Motor neuron (in vitro differentiated cells): ENCODE data around the gene IFI44. TPM values are rescaled to one million over a fixed set of nuclear protein-coding genes. Genes with fewer than 3 reads are reported as not detected.
A peak's percentile ranks its signal among the peaks of the same experiment; 100 is the strongest.

ENCODE experiments used
- ATAC-seq, 8 experiments: fragments of 200-7000 bp; cut with Tn5 transposase; replicated peaks in 6 of 8; 2 replicates each; pipeline ENCODE4 v1.8.0; 2021; ENCODE audit warnings: mild to moderate bottlenecking in 8 of 8, moderate library complexity in 8 of 8
- H3K27ac ChIP-seq, 2 donors: fragments of 250-450 bp; sonication (Bioruptor Pico); 2 replicates each; pipeline ENCODE4 v1.9.0; 2021; ENCODE audit warnings: antibody characterized with exemption in 2 of 2, mild to moderate bottlenecking in 2 of 2, moderate library complexity in 1 of 2
- H3K4me1 ChIP-seq, 2 donors: fragments of 250-450 bp; sonication (Bioruptor Pico); replicated peaks in 1 of 2; 2 replicates each; pipeline ENCODE4 v1.6.1; 2021; ENCODE audit warnings: antibody characterized with exemption in 2 of 2, mild to moderate bottlenecking in 2 of 2, moderate library complexity in 1 of 2
- H3K4me3 ChIP-seq, 5 donors: fragments of 250-450 bp; sonication (Bioruptor Pico); 2 replicates each; pipeline ENCODE4 v1.9.0; 2021; ENCODE audit warnings: antibody characterized with exemption in 5 of 5, mild to moderate bottlenecking in 5 of 5, moderate library complexity in 4 of 5
- WGBS, 10 experiments: fragments of 450-650 bp; shearing (Covaris generic); methylation state at CpG; one replicate each; pipeline ENCODE4 v1.0.0; 2022; 5-methylcytosine and 5-hydroxymethylcytosine counted together
- in situ Hi-C, 9 experiments: fragments of 400-800 bp; cut with MboI; loops; one replicate each; pipeline ENCODE4 v1.15.0; 2021; ENCODE audit warnings: low sequenced_read_pairs in 9 of 9, low pct_unique_long_range_greater_than_20kb in 2 of 9; ENCODE audit not compliant: unreplicated experiment in 9 of 9
- total RNA-seq, 8 experiments: library from RNA; unstranded; fragments of 300-600 nt; gene quantifications; 2 replicates each; pipeline versions ENCODE4 v1.2.3 to v1.2.4, GENCODE V29; 2022

Gene IFI44
- total RNA-seq, 8 experiments from 2014 or later = 0.76 to 119 (median 59.8) TPM; not detected in 3

GRCh38 chr1:78664763-78665162 is 15.1 kb downstream of the IFI44 start:
- WGBS, 10 experiments = 57 to 100% (median 100%) methylated on average over 1 of the region's 1 CpG; no CpG with 5 or more reads in 1 of the 10 experiments
- in situ Hi-C loops = no loop called here
- ATAC-seq = no peak

GRCh38 chr1:78665809-78666208 is 16.2 kb downstream of the IFI44 start:
- WGBS, 10 experiments = 40 to 100% (median 71%) methylated on average over 1 to 6 of the region's 6 CpGs; no CpG with 5 or more reads in 1 of the 10 experiments
- in situ Hi-C loops = no loop called here
- no peak for ATAC-seq
- Histone ChIP-seq H3K27ac (no peak overlapping the region), H3K4me1 (no peaks in the 10 kb centered on the region), H3K4me3 (no peak overlapping the region)

More at GRCh38 chr1:78664763-78665162, 15.1 kb downstream of the IFI44 start:
- Histone ChIP-seq H3K4me3 (no peak overlapping the region), H3K4me1 (no peaks in the 10 kb centered on the region), H3K27ac (no peak overlapping the region)

GRCh38 chr1:78667939-78668338 is 18.3 kb downstream of the IFI44 start:
- 67 to 100% (median 89%) methylated on average over 1 of the region's 1 CpG; no CpG with 5 or more reads in 2 of the 10 experiments for WGBS, 10 experiments
- in situ Hi-C loops = no loop called here

DNA sequence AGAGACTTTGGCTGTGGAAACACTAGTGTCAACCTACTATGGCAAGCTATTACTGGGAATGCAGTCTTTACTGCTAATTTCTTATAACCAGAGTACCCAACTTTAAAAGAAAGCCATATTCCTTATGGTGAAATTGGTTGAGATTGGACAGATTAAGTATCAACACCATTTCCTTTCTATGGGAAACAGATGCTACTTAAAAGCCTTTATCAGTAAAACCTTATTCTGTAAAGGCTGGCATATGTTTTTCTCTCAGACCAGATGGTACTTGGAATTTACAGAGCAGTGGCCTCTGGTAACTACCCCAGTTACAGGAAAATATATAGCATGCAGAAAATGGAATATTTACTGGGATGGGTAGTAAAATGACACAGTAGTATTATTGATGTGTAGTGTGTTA is 18.8 kb downstream of the IFI44 start:
- Histone ChIP-seq H3K4me1 (no peaks in the 10 kb centered on the region), H3K4me3 (no peak overlapping the region), H3K27ac (no peak overlapping the region)
- ATAC-seq = no peak
- in situ Hi-C loops = no loop called here

More at GRCh38 chr1:78667939-78668338, 18.3 kb downstream of the IFI44 start:
- no peaks in the 10 kb centered on the region for H3K4me1 ChIP-seq
- H3K4me3 ChIP-seq = no peak overlapping the region
- ATAC-seq = no peak
- no peak overlapping the region for H3K27ac ChIP-seq

GRCh38 chr1:78672428-78672827 is 22.8 kb downstream of the IFI44 start:
- ATAC-seq = no peak

DNA sequence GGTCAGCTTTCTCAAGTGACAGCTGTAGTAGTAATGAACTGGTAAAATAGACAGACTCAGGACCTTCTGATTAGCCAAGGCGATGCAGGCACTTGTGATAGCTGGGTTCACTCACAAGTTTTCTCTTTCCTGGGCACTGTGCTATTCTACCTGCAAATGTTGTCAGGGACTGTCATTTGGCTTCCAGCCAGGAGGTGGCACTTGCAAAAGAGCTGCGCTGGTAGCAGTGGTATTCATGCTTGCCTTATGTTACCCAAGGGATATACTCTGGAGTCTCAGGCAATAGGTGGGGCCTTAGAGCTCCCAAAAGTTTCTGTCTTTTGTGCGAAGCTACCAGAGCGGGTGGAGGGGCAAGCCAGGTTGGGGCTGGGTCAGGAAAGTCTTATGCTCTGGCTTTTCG is 23.5 kb downstream of the IFI44 start:
- Histone ChIP-seq H3K27ac (no peak overlapping the region), H3K4me3 (no peak overlapping the region), H3K4me1 (peaks cover 0 to 2% of the 10 kb centered on the region in 2 donors)
- 86 to 100% (median 92%) methylated on average over 1 to 5 of the region's 5 CpGs; no CpG with 5 or more reads in 4 of the 10 experiments for WGBS, 10 experiments
- in situ Hi-C loops = loop anchor here in 1 of 9 experiments (10.0 kb wide), 1 partner anchor 528 kb away; no protein-coding TSS in a partner anchor
- no peak for ATAC-seq

More at GRCh38 chr1:78672428-78672827, 22.8 kb downstream of the IFI44 start:
- in situ Hi-C loops = loop anchor here in 1 of 9 experiments (10.0 kb wide), 1 partner anchor 528 kb away; no protein-coding TSS in a partner anchor
- 13 to 100% (median 56%) methylated on average over 1 of the region's 1 CpG; no CpG with 5 or more reads in 7 of the 10 experiments for WGBS, 10 experiments
- Histone ChIP-seq H3K4me1 (peaks cover 0 to 2% of the 10 kb centered on the region in 2 donors), H3K27ac (no peak overlapping the region), H3K4me3 (no peak overlapping the region)

DNA sequence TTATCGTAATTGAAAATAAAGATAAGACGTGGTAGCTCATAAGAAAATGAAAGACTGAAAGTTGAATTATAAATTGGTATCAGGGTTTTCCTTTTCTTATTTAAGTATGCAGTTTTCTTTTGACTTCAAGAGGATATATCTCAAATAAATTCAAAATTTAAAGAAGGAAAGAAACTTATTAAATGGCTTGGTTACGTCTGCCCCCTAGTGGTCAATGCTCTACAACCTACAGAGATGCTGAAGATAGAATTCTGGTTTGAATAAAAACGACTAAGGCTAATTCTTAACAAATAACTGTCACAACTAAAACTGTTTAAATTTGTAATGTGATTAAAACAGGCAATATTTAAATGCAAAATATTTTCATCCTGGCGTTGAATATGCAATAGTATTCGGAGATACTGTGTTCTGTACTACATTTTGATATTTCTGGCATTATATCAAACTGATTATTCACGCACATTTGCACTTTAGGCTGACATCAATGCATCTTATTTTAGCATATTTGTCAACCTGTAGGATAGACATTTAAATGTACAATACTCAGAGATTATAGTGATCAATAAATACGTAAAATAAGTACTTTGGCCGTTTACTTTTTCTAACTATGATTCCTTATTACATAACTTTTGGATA is 26.8 kb downstream of the IFI44 start:
- 20 to 61% (median 52%) methylated on average over 5 to 9 of the region's 9 CpGs for WGBS, 10 experiments
- Histone ChIP-seq H3K4me3 (no peak overlapping the region), H3K4me1 (peaks cover 0 to 2% of the 10 kb centered on the region in 2 donors), H3K27ac (no peak overlapping the region)
- peak in 4 of 8 experiments; percentile 45 to 80 (median 68) for ATAC-seq
- in situ Hi-C loops = loop anchor here in 2 of 9 experiments (10.0 to 25.0 kb wide), 2 partner anchors 161 to 532 kb away; no protein-coding TSS in a partner anchor

- Histone ChIP-seq H3K4me3 (no peak overlapping the region), H3K27ac (no peak overlapping the region), H3K4me1 (peaks cover 0 to 2% of the 10 kb centered on the region in 2 donors)
- 27 to 96% (median 79%) methylated on average over 1 to 3 of the region's 3 CpGs for WGBS, 10 experiments
- ATAC-seq = peak in 4 of 8 experiments; percentile 12 to 51 (median 46)
- in situ Hi-C loops = loop anchor here in 2 of 9 experiments (10.0 to 25.0 kb wide), 2 partner anchors 160 to 532 kb away; no protein-coding TSS in a partner anchor
Observed at GRCh38 chr1:78676993-78677392, 27.4 kb downstream of the IFI44 start.

GRCh38 chr1:78677788-78678187 is 28.2 kb downstream of the IFI44 start:
- Histone ChIP-seq H3K4me1 (peaks cover 0 to 2% of the 10 kb centered on the region in 2 donors), H3K4me3 (no peak overlapping the region), H3K27ac (no peak overlapping the region)
- in situ Hi-C loops = loop anchor here in 2 of 9 experiments (10.0 to 25.0 kb wide), 2 partner anchors 160 to 533 kb away; no protein-coding TSS in a partner anchor
- WGBS, 10 experiments = 32 to 100% (median 80%) methylated on average over 2 to 3 of the region's 3 CpGs
- ATAC-seq = no peak

GRCh38 chr1:78678324-78678723 is 28.7 kb downstream of the IFI44 start:
- no peak for ATAC-seq
- no peak overlapping the region for H3K27ac ChIP-seq
- in situ Hi-C loops = loop anchor here in 2 of 9 experiments (10.0 to 25.0 kb wide), 2 partner anchors 159 to 534 kb away; no protein-coding TSS in a partner anchor
- peaks cover 0 to 2% of the 10 kb centered on the region in 2 donors for H3K4me1 ChIP-seq
- no peak overlapping the region for H3K4me3 ChIP-seq

DNA sequence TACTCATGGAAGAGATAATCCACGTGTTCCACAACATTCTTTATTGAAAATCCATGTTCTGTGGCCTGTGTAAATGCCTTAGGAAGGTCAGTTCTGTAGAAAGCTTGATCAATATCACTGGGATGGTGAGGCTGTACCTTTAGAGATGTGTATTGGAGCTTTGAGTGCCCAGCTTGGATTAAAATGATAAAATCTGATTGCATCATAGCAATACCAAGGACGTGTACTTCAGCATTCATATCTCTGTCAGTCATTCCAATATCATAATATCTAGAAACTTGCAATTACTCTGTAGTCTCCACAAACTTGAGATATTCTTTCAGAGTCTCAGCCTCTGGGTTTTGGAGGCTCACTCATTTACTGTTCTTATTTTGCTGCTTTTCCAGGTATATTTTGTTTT is 31.6 kb downstream of the IFI44 start:
- Histone ChIP-seq H3K4me1 (peaks cover 0 to 2% of the 10 kb centered on the region in 2 donors), H3K4me3 (no peak overlapping the region), H3K27ac (no peak overlapping the region)
- ATAC-seq = no peak
- in situ Hi-C loops = loop anchor here in 1 of 9 experiments (25.0 kb wide), 1 partner anchor 156 kb away; no protein-coding TSS in a partner anchor
- 59 to 97% (median 83%) methylated on average over 1 to 2 of the region's 2 CpGs; no CpG with 5 or more reads in 2 of the 10 experiments for WGBS, 10 experiments

DNA sequence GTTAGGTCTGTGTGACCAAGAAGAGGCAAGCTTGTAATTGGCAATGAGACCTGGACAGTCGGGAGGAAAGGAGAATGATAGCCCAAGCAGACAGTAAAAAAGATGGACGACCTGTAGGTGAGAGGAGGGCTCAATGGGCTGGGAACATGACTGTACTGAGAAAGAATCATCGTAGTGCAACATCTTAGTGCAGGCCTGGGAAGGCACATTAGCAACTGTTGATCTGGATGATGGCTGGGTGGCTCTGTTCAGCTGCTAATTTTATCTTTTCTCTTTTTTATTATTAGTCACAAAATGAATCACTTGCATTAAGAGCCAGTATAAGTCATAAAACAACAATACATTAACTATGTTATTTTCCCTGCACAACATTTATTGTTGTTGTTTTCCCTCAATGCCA is 32.9 kb downstream of the IFI44 start:
- Histone ChIP-seq H3K4me1 (no peaks in the 10 kb centered on the region), H3K4me3 (no peak overlapping the region), H3K27ac (no peak overlapping the region)
- in situ Hi-C loops = loop anchor here in 1 of 9 experiments (25.0 kb wide), 1 partner anchor 155 kb away; no protein-coding TSS in a partner anchor
- ATAC-seq = peak in 5 of 8 experiments; percentile 60 to 92 (median 82)
- WGBS, 10 experiments = 38 to 100% (median 61%) methylated on average over 1 to 3 of the region's 3 CpGs; no CpG with 5 or more reads in 1 of the 10 experiments

GRCh38 chr1:78683079-78683478 is 33.4 kb downstream of the IFI44 start:
- WGBS, 10 experiments = 60 to 100% (median 76%) methylated on average over 1 to 2 of the region's 2 CpGs
- H3K27ac ChIP-seq = no peak overlapping the region
- in situ Hi-C loops = loop anchor here in 1 of 9 experiments (25.0 kb wide), 1 partner anchor 154 kb away; no protein-coding TSS in a partner anchor
- no peak overlapping the region for H3K4me3 ChIP-seq
- no peaks in the 10 kb centered on the region for H3K4me1 ChIP-seq
- no peak for ATAC-seq
